ENCODE results near the gene TSPOAP1.
A peak's percentile ranks its signal among the peaks of the same experiment; 100 is the strongest.

TSPOAP1 gene

DNA sequence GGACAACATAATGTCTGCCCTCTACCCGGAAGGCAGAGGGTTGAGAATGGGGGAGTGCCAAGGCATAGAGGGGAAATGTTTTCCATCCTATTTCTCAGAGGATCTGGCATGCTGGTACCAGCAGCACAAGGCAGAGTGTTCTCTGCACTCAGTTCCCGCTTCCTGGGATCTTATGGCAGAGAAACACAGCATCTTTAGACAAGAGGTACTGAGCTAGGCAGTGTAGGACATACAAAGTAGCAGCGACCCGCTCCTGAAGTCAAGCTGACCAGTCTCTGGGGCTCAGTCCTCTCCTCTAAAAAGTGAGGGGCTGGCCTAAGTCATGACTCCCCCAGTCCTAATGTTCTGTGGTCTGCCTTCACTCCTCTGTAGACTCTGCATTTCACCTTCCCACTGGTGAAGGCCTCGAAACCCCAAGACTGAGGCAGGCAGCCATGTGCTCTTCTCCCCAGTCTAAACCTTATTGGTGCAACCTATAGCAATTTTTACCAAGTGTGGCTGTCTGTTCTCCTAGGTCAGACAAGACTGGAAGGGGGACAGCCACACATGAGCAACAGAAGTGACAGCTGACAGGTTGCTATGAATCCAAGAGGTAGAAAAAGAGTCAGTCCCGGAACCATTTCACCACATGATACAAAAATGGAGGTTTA, 11.3 kb upstream of the TSPOAP1 start:
- DNase-seq (ENCODE audit: low read depth) = no peak

DNA sequence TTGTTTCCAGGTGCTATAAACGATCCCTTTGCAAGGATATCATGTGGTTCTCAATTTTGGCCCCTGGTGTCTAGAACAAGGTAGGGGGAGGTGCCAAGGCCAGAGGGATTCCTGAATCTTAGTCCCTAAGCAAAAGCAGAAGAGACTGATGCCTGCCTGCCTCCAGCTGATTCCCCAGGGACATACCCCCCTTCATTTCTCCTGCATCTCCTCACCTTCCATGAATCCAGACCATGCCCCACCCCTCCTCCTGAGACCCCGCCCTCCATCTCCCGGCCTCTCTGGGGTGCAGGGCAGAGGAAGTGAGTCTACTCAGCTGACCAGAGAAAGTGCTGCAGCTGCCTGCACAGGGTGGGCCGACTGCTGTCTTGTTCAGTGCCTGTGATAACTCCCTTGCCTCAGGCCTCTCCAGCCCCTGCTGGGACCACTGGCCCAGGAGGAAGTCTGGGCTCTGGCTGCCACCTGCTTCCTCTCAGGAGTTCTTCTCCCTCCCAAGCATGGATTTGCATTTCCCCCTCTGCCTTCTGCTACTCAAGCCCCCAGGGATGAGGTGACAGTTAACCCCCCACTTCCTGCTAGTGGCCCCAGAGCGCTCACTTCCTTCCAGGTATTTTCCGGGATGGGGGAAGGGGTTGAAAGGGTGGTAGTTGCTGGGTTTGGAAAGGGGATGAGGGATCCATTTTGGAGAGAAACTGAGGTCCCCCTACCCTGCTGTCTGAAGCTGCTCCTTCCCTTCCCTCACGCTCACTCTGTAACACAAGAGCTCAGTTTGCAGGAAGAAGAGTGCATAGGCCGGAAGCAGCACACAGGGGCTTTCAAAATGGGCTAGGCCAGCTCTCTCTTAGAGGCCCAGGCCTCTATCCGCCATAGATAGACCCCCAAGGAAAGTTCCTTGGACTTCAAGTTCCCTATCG, 10.5 kb upstream of the TSPOAP1 start:
- DNase-seq (ENCODE audit: low read depth) = peak; percentile 21

DNA sequence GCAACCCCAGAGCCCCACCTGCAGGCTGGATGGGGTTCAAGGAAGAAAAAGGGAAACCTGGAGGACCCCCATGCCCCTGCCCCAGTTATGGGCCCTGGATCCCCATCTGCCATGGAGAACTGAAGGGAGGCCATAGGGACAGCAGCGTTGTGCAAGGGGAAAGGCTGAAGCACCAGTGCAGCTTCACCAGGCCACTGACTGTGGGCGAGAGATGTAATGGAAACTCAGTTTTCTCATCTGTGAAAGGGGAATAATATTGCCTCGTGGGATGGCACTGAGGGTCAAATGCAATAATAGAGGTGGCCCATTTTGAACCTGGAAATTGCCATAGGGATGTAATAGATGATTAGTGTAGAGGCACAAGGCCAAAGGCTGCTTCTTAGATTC, 9.9 kb upstream of the TSPOAP1 start:
- DNase-seq (ENCODE audit: low read depth) = no peak

DNA sequence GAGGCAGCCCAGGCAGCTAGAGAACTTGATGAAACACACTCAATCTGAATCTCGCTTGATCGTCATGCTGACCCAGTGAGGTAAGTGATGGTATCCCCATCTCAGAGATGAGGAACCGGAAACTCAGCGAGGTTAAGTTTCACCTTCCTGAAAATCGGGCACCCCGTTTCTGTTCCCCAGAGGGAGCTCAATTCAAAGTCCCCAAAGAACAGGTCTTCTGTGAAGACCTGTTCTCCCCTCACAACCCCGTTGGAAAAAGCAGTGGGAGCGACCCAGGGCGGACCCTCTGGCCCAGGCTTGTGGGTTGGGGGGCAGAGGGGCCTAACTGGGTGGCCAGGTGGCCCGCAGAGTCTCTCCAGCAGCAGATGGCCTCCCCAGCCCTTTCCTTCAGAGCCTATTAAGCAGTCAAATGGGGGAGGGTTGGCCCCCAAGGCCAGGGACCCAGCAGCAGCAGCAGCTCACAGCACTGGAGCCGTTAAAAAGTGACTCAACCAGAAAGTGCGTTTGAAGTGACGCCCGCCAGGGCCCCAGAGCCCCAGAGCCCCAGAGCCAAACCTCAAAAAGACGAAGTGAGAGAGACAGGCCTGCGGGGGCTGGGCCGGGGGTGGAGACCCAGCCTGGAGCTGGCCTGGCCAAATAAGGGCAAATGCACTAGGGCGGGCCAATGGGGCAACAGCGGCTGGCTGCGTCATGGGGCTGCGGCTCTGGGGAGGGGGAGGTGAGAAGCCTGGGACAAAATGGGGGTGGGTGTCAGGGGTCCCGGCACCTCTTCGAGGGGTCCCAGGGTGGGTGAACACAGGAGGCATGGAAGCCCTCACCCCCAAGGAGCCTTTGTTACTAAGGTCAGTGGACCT, 9.2 kb upstream of the TSPOAP1 start:
- DNase-seq (ENCODE audit: low read depth) = peak; percentile 80

DNA sequence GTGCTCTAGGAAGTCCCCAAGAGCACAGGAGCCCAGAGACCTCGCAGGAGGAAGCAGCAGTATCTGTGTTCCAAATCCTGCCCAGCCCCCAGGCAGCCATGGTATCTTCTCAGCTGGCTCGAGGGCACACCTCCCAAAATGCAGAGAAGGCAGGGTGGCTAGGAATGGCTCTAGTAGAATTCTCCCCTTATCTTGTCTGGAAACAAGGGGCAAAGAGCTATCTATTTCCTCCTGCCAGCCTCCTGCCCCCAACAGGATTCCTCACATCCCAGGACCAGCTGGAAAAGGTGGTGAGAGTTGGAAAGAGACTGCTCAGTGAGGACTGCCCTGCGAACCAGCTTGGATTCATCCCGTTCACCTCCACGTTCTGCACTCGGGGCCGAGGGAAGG, 8.6 kb upstream of the TSPOAP1 start:
- no peak for DNase-seq (ENCODE audit: low read depth)

DNA sequence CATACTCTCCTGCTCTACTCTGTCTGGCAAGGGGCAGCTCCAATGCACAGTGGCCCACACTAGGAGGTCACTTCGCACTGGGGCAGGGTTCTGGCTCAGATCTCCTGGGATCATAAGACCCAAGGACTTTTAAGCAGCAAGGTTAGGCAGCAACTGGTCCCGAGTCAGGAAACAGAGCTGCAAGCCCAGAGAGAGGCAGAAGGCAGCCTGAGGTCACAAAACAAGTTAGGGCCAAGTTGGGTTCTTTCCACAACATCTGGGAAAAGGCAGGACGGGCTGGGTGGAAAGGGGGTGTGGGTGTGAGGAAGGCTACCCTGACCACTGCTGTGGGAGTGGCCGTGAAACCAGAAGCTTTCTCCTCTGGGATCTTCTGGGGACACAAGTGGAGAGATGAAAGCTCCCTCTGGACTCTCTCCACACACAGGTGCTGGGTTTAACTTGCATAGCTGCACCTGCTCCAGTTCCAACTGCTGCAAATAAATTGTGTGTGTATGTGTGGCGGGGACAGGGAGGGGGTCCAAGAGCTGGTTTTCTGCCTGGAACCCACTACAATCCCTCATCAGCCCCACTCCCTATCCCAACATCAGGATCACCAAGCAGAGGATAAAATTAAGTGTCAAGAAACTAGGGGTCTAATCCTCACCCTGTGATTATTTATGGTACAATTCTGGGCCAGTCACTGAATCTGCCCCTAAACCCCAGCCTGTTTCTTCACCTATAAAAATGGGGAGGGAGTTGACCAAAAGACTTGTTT, 8.0 kb upstream of the TSPOAP1 start:
- DNase-seq (ENCODE audit: low read depth) = peak; percentile 17

DNA sequence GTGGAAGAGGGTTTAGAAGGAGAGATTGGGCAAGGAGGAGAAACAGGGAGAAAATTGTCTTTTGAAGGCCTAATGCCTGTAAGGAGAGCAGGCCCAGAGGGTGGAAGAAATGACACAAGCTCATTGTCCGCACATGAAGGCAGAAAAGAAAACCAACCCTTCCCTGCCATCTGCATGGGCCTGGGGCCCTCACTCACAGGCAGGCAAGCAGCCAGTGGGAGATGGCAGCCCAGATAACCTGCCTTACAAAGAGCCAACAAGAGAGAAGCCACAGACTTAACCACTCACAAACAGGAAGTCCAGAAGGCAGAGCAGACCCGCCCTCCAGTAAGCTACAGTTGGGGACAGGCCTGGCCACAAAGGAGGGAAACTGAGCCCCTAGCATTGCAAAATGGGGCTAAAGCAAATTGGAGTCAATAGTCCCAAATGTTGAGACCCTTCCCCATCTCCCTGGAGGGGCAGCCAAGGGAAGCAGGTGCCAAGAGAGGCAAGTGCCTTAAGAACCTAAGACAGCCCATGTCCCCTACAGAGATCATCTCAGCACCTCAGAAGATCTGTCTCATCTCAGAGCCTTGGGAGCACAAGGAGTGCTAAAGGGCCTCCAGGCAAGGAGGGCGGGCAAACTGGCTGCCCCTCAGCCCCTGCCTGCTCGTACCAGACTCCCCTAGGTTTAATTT, 7.3 kb upstream of the TSPOAP1 start:
- no peak for DNase-seq (ENCODE audit: low read depth)

DNA sequence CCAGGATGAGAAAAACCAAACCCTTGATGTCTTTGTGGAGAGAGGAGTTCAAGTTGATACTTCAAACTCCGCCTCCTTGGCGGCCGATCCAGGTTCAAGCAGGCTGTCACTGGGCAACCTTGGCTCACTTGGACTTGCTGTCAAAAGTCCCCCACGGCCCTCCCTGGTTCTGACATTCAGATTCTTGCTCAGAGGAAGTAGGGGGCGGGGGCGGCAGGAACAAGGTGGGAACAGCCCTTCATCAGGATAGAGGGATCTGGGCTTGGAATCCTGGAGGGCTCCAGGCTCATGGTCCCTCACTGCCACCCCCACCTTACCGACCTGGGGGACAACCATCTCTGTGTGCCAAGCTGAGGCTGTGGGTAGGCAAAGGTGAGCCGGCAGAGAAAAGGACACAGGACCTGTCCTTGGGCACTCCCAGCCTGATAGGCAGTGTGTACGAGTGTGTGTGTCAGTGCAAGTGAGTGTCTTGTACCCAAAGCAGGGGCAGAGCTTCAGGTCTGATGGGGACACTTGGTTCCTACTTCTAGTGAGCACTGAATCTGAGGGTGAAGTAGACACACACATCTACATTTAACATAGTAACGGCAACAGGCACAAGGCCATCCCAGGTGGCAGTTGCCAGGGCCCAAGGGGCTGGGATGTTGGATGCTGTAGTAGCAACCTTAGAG, 6.6 kb upstream of the TSPOAP1 start:
- DNase-seq (ENCODE audit: low read depth) = no peak

DNA sequence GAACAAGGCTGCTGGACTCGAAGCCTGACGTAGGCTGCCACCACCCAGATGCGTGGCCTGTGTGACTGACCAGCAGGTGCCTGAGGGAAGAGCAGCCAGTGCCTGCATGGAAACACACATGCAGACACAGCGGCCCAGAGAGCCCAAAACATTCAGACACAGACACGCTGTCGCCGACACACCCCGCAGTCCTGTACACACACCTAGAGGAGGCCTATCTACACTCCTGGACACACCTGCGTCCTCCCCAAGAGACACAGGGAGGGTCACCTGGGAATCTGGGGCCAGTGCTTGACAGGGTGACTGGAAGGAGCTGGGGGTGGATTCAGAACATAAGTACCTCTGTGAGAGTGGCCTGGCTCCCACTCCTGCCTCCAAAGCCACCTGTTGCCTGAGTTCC, 6.1 kb upstream of the TSPOAP1 start:
- DNase-seq (ENCODE audit: low read depth) = no peak

DNA sequence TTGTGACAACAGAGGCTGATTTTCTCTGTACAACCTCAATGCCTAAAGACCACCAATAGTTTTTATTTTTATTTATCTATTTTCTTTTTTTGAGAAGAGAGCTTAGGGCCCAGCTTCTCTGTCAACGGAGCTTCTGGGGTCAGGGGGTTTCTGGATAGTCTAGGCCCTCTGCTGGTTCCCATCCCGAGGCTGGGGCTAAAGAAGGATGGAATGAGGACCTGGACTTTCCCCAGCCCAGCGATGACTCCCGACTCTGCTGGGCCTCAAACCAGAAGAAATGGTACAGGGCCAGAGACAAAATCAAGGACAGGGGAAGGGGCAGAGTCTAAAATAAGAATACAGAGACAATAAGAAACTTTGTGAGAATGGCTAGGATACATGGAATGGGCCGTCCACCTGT, 5.7 kb upstream of the TSPOAP1 start:
- no peak for DNase-seq (ENCODE audit: low read depth)

DNA sequence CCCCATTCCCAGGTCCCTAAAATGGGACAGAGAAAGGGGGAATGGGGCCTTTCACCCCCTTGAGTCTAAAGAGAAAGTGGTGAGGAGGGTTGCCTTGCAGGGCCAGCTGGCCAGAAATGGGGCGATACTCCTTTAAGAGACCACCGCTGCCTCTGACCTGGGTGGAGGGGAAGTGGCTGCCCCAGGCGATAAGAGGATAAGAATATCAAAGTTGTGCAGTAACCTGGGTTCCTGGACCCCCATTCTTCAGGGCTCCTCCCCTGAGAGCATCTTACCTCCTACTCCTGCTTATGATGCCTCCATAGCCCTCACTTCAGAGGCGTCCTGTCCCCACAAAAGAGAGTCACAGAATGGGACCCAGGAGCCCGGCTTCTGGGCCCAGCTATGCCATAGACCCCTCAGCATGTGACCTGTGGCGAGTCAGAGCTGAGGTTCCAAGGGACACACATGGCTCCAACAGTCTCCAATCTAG, 5.2 kb upstream of the TSPOAP1 start:
- no peak for DNase-seq (ENCODE audit: low read depth)

DNA sequence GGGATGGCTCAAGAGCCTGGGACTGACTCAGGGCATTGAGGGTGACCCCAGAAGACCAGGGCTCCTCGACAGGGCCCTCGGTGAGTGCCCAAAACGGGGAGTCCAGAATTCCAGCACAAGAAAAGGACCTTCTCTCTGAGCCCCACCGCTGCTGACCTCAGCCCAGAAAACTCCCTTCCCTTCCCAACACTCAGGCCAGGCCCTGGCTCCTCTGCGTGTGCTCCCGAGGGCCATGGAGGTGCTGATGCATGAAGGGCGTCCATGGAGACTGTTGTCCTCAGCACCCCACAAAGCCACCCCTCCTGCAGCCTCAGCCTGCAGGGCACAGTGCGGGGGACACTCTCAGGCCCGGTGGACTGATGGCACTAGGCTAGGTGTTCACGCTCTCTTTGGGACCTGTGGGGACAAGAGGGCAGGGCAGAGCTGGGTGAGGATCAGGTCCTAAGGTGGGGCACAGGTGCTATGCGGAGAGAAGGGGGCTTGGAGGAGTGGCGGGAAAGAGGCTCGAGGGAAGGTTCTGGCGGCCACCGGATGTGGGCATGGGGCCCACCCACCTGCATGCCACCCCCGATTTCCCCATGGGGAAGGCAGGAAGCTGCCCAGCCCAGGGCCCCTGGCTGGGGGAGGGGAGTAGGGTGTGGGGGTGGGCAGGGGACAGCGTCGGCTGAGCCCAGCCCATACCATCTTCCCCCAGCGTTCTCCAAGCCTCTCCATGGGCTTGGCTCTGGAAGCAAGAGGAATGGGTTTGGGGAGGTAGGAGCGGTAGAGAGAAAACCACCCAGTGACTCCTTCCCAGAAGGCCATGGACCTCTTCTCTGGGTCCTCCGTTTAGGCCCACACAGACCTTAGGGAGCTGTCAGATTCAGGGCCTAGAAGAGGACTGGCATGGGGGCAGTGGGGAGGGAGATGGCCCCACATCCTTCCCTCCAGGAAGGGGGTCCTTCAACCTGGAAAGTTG, 4.5 kb upstream of the TSPOAP1 start:
- no peak for DNase-seq (ENCODE audit: low read depth)

DNA sequence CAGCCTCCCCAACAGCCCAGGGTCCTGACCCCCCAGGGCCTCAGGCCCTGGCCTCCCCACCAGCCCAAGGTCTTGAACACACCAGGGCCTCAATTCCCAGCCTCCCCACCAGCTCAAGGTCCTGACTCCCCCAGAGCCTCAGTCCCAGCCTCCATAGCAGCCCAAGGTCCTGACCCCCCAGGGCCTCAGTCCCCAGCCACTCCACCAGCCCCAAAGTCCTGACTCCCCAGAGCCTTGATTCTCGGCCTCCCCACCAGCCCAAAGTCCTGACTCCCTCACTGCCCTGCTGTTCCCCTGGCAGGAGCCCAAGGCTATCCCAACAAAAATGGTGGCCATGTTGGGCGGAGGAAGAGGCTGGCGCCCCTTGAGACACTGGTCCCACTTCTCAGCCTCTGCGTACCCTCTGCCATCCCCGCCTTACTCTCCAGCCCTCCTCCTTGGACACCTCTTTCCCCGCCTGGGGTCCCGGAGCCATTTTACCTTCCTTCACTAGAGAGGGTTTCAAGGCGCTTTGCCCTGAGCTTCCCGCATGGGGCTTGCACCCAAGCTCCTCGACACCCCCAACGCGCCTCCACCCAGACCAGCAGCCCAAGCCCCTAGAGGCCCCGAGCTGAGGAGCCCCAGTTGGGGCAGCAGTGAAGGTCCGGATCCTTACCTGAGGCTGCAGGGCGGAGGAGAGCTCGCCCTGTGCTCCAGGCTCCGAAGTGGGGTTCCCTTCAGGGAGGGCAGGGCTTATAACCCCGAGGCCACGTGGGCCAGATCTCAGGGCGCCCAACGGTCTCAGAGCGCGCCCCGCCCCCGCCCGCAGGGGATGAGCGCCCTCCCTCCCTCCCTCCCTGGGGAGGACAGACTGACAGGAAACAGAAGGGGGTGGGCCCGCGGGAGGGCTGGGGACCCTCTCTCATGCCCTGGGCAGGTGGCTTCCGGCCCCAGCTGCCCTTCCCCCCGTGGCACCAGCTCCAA, 3.5 kb upstream of the TSPOAP1 start:
- DNase-seq (ENCODE audit: low read depth) = no peak

DNA sequence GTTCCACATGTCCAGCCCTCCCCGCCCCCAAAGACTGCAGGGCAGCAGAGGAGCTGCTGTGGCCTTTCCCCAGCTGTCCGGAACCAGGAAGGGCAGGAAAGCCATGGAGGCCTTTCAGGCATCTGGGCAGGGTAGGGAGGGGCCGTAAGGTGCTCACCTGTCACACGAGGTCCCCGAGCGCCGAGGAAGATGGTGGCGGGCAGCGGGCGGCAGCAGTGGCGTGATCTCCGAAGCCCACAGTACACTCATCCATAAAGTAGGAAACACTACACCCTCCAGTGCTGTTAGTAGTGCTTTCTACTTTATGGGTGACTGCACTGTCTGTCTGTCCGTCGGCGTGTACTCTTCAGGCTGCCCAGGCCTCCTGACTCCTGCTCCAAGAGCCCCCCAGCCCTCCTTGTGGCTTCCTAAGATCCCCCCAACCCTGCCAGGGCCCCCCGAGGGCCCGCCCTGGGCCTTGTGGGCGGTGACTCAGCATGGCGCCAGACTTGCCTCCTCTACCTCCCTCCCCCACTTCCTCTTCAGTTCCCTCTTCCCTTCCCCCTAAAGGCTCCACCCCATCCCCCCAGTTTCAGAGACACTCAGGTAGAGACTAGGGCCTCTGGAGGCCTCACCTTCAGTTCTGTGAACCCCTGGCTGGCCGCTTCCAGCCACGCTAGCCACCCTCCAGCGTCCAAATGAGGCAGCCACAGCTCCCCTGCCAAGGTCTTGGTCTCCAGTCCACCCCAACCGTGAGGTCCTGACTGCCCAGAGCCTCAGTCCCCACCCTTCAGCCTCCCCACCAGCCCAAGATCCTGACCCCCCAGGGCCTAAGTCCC, 2.6 kb upstream of the TSPOAP1 start:
- no peak for DNase-seq (ENCODE audit: low read depth)

DNA sequence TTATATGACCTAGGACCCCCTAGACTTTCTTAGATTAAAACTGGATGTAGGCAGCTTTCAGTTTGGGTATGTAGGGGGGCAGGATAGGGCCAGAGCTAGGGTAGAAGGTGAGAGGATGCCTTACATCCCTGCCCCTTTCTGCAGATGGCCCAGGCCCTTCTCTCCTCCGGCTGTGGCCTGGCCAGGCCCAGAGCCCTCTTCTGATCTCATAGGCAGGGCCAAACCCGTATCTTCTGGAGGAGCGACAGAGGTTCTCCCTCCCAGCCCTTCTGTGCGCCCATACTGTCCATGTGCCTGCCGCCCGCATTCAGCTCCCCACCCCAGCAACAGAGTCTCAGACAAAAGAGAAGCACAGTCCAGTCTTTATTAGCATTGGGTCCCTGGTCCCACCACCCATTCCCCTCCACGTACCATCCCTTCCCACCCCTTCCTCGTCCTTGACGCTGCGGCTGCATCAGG, 2.0 kb upstream of the TSPOAP1 start:
- DNase-seq (ENCODE audit: low read depth) = no peak

DNA sequence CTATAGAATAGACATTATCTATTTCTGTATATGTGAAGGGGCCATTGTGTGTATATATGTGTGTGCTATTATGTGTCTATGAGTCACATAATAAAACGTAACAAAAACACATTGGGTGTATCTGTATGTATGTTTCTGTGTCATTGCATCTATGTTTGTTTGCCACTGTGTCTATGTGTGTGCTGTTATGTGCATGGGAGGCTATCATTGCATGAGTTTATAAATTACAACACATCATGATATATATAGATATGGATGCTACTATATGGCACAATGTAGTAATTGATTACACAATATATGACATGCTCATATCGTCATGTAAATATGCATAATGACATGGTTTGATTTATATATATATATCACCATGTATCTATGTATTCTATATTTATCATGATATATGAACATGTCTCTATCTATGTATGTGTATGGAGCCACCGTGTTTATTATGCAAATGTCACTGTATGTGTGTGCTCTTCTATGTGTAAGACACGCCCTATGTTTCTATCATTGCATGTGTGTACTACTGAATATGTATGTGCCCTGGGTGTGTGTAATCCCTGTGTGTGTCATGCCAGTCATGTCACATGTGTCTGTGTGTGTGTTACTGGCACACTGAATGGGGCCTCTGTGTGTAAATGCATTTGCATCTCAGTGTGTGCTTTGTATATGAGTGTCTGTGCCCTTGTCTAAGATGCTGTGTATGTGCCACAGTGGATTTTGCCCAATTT, 1.4 kb upstream of the TSPOAP1 start:
- no peak for DNase-seq (ENCODE audit: low read depth)
